H7 (cell line): ENCODE data around the gene SPTBN1. TPM values are rescaled to one million over a fixed set of nuclear protein-coding genes. Genes with fewer than 3 reads are reported as not detected.
A peak's percentile ranks its signal among the peaks of the same experiment; 100 is the strongest.
"Not testable (repeated sequence)": the region's sequence is repeated elsewhere in the genome, so short reads cannot be mapped to it uniquely, and the experiment has no call there.

Experiments
- DNase-seq: peaks from one replicate; pipeline ENCODE4 v3.0.0; 2012
- H3K27me3 ChIP-seq: 2 replicates; pipeline ENCODE4 v1.6.0; 2011; ENCODE audit warnings: mild to moderate bottlenecking, low read length; ENCODE audit not compliant: control insufficient read depth, insufficient read depth
- H3K36me3 ChIP-seq: replicated peaks from 2 replicates; pipeline ENCODE4 v1.5.1; 2011; ENCODE audit warnings: low read length; ENCODE audit not compliant: control insufficient read depth, insufficient read depth
- H3K4me3 ChIP-seq: 2 replicates; pipeline ENCODE4 v1.5.1; 2011; ENCODE audit warnings: low read depth, mild to moderate bottlenecking, control low read depth, low read length, moderate library complexity; ENCODE audit not compliant: insufficient read depth
- total RNA-seq: library from RNA; depleted of rRNA; stranded (reverse); fragments of >200 nt; shearing (Covaris generic); gene quantifications from 2 replicates; pipeline ENCODE4 v1.2.3, GENCODE V29; 2014

Gene SPTBN1
- total RNA-seq, 1 experiment from 2014 or later, result 100 TPM

- no peak overlapping the region for H3K4me3 ChIP-seq
- no peaks in the 10 kb centered on the region for H3K27me3 ChIP-seq
- no peak for DNase-seq
Measured at GRCh38 chr2:54513363-54513715, 57.2 kb downstream of the SPTBN1 start.

GRCh38 chr2:54514822-54515569, 58.9 kb downstream of the SPTBN1 start:
- H3K36me3 ChIP-seq, result no peaks in the 10 kb centered on the region
- H3K4me3 ChIP-seq, result no peak overlapping the region
- no peak for DNase-seq
- no peaks in the 10 kb centered on the region for H3K27me3 ChIP-seq

More at GRCh38 chr2:54513363-54513715, 57.2 kb downstream of the SPTBN1 start:
- no peaks in the 10 kb centered on the region for H3K36me3 ChIP-seq

- H3K27me3 ChIP-seq, result no peaks in the 10 kb centered on the region
- no peaks in the 10 kb centered on the region for H3K36me3 ChIP-seq
- DNase-seq, result no peak
- H3K4me3 ChIP-seq, result no peak overlapping the region
Measured at GRCh38 chr2:54516842-54517241, 60.7 kb downstream of the SPTBN1 start.

GRCh38 chr2:54518016-54518415, 61.9 kb downstream of the SPTBN1 start:
- not testable (repeated sequence) for H3K27me3 ChIP-seq, DNase-seq, H3K4me3 ChIP-seq

GRCh38 chr2:54518430-54518829, 62.3 kb downstream of the SPTBN1 start:
- H3K27me3 ChIP-seq, result no peaks in the 10 kb centered on the region
- H3K36me3 ChIP-seq, result no peaks in the 10 kb centered on the region
- no peak for DNase-seq
- no peak overlapping the region for H3K4me3 ChIP-seq

More at GRCh38 chr2:54518016-54518415, 61.9 kb downstream of the SPTBN1 start:
- not testable (repeated sequence) for H3K36me3 ChIP-seq

- Histone ChIP-seq H3K36me3 (no peaks in the 10 kb centered on the region), H3K4me3 (no peak overlapping the region), H3K27me3 (no peaks in the 10 kb centered on the region)
- no peak for DNase-seq
Measured at GRCh38 chr2:54519841-54520459, 63.8 kb downstream of the SPTBN1 start.

GRCh38 chr2:54520687-54521086, 64.6 kb downstream of the SPTBN1 start:
- H3K4me3 ChIP-seq, result no peak overlapping the region
- no peak for DNase-seq
- H3K27me3 ChIP-seq, result no peaks in the 10 kb centered on the region
- H3K36me3 ChIP-seq, result no peaks in the 10 kb centered on the region

GRCh38 chr2:54522624-54523281, 66.6 kb downstream of the SPTBN1 start:
- H3K36me3 ChIP-seq, result no peaks in the 10 kb centered on the region; the same call in 1 of the 2 replicates
- peak; percentile 75 for DNase-seq
- no peak overlapping the region for H3K4me3 ChIP-seq
- no peaks in the 10 kb centered on the region for H3K27me3 ChIP-seq

GRCh38 chr2:54523324-54523959, 67.3 kb downstream of the SPTBN1 start:
- no peaks in the 10 kb centered on the region for H3K27me3 ChIP-seq
- H3K4me3 ChIP-seq, result no peak overlapping the region
- no peak for DNase-seq
- H3K36me3 ChIP-seq, result no peaks in the 10 kb centered on the region; the same call in 1 of the 2 replicates

GRCh38 chr2:54524226-54524991, 68.3 kb downstream of the SPTBN1 start:
- Histone ChIP-seq H3K36me3 (no peaks in the 10 kb centered on the region; the same call in 1 of the 2 replicates), H3K4me3 (no peak overlapping the region), H3K27me3 (no peaks in the 10 kb centered on the region)
- DNase-seq, result no peak

- no peak for DNase-seq
- Histone ChIP-seq H3K36me3 (no peaks in the 10 kb centered on the region; the same call in 1 of the 2 replicates), H3K4me3 (no peak overlapping the region), H3K27me3 (no peaks in the 10 kb centered on the region)
Measured at GRCh38 chr2:54525321-54525720, 69.2 kb downstream of the SPTBN1 start.

- no peak for DNase-seq
- Histone ChIP-seq H3K36me3 (no peaks in the 10 kb centered on the region; the same call in 1 of the 2 replicates), H3K4me3 (no peak overlapping the region), H3K27me3 (no peaks in the 10 kb centered on the region)
Measured at GRCh38 chr2:54526226-54526879, 70.2 kb downstream of the SPTBN1 start.

GRCh38 chr2:54528311-54528955, 72.3 kb downstream of the SPTBN1 start:
- H3K27me3 ChIP-seq, result no peaks in the 10 kb centered on the region
- H3K36me3 ChIP-seq, result no peaks in the 10 kb centered on the region; the same call in 1 of the 2 replicates
- H3K4me3 ChIP-seq, result no peak overlapping the region
- DNase-seq, result no peak
